ENCODE measurements around the gene RPS6KA2.
"Not testable (repeated sequence)": the region's sequence is repeated elsewhere in the genome, so short reads cannot be mapped to it uniquely, and the experiment has no call there.

The RPS6KA2 gene

DNA sequence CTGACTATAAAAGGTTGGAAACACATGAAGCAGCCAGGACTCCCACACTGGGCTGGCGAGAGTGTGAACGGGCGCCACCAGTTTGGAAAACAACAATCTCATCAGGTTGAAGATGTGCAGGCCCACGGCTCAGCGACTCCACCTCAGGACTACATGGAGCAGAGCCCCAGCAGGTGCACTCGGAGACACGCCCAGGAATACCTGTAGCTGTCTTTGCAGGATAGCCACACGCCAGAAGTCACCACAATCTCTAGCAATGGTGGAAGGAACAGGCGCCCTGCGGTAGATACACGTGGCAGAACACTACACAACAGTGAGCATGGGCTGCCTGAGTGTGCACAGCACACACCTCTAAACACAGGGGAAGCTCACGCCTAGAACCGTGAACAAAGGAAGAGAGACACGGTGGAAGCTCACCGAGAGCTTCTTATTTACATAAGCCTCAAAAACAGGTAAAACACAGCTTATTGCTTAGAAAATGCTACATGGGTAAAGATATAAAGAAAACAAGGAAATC is 28.7 kb upstream of the RPS6KA2 start:
- DNase-seq: no peak

GRCh38 chr6:166655251-166655650 is 28.2 kb upstream of the RPS6KA2 start:
- DNase-seq: no peak

- DNase-seq: no peak
Measured at GRCh38 chr6:166654573-166654972, 27.5 kb upstream of the RPS6KA2 start.

DNA sequence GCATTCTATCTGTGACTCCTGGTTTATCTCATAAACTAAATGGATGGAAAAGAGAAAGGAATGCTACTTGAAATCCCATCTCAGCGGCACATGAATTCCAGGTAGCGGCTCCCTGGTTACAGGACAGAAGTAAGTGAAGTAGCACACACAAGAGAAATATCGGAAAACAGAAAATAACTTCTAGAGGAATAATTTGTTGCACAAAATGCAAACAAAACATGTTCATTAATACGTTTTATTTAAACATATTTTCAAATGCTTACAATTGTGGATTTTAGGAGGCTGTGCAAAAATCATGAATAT is 26.5 kb upstream of the RPS6KA2 start:
- no peak for DNase-seq

DNA sequence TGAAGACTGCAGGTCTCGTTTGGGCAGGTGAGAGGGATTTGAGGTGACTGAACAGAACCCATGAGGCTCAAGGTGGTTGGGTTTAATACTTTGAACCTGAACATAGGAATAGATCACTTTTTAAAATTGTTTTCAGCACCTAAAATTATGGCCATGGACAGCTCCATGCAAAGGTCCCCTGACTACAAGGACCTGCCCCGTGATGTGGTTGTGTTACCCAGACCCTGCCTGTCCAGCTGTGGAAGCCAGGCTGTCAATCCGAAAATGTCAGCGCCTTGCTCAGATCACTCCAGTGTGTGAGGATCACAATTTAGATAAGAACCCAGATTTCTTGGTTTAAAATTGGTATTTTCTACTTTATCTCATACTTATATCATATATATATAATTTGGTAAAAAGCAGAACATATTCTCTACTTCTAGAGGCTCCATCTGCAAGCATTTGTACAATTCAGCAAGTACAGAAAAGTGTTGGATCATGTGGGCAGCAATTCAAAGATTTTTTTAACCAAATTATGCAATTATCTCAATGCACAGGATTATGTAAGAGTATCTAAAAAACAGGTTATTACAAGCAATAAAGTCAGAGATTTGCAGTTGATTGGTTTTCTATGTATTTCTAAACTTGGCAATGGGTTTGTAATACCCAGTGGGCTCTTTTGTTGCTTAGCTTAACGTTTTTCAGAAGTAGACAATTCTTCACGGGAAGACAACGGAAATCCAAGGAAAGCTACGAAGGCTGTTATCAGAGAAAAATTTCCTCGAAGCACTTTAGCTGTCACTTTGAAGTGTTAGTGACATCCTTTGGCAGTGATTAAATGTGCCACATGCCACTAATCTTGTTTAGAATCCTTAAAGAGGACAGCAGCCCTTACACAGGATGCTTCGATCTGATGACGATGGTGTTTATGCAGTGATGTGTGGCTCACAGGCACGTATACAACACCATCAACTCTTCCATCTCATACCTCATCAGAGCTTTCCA is 24.1 kb upstream of the RPS6KA2 start:
- no peak for DNase-seq

GRCh38 chr6:166650047-166650446 is 23.0 kb upstream of the RPS6KA2 start:
- no peak for DNase-seq

DNA sequence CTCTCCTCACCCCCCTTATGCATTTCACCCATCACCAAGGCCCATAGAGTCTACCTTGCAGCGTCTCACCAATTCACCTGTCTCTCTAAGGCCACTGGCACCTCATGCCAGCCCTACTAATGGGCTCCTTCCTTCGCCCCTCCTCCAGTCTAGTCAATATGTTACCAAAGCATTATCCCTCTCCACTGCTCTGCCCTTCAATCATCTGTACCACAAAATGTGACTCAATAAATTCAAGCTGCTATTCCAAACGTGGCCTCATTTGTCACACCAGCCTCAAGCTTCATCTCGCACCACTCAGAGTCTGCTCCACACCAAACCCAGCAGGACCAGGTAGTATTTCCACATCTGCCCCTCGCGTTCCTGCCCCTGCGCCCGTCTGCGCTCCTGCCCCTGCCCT is 21.8 kb upstream of the RPS6KA2 start:
- no peak for DNase-seq

DNA sequence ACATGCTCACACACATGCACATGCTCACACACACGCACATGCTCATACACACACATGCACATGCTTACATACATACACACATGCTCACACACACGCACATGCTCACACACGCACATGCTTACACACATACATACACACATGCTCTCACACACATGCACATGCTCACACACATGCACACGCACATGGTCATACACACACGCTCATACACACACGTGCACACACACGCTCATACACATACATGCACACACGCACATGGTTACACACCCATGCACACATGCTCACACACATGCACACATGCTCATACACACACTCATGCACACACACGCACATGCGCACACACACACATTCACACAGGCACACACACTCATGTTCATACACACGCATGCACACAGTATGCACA is 20.8 kb upstream of the RPS6KA2 start:
- DNase-seq: no peak

DNA sequence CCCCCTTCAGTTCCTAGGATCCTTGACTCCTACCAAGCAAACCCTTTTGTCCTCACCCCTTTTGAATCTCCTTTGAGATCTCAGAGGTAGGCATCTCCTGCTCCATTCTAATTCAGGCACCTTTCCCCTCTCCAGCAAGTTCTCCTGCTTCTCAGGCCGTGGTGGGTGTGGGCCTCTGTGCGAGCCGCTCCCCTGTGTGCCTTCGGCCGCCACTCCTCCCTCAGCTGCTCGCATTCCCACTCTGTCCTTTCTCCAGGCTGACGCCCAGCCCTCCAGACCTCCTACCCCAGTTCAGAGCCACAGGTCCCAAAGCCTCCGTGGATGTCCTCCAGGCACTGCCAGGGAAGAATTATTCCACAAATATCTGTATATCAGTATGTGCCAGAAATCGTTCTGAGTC is 19.7 kb upstream of the RPS6KA2 start:
- no peak for DNase-seq

DNA sequence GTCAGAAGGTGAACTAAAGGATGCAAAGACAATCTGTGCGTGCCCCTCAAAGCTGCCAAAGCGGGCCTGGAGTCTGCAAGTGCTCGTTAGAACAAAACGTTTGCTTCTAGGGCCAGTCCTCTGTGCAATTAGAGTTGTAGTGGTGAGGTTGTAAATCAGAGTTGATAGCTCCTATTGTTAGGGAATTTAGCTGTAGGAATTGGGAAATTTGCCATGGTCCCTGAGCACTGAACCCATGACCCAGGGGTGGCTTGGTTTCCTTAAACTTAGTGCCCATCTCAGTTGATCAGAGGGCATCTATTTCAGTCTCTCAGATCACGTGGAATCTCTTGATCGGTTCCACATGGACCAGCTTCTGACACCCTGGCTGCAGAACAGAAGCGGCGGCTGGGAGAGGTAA is 18.8 kb upstream of the RPS6KA2 start:
- no peak for DNase-seq

GRCh38 chr6:166644681-166645080 is 17.6 kb upstream of the RPS6KA2 start:
- no peak for DNase-seq

GRCh38 chr6:166643891-166644590 is 17.0 kb upstream of the RPS6KA2 start:
- no peak for DNase-seq

GRCh38 chr6:166642646-166643045 is 15.6 kb upstream of the RPS6KA2 start:
- no peak for DNase-seq

- no peak for DNase-seq
Measured at GRCh38 chr6:166640342-166641043, 13.4 kb upstream of the RPS6KA2 start.

- no peak for DNase-seq
Measured at GRCh38 chr6:166639921-166640320, 12.9 kb upstream of the RPS6KA2 start.

DNA sequence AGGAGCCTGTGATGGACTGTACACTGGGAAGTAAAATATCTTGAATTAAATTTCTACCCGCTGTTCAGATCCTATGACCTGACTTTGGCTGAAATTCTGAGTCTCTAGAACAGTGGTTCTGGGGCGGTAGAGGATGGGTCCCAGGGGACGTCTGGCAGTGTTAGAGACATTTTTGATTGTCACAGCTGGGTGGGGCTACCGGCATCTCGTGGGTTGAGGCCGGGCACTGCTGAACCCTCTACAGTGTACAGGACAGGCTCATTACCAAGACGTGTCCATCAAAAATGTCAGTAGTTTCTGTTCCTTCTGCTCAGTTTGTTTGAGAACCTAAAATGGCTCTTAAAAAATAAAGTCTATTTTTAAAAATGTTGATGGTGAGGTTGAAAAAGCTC is 11.5 kb upstream of the RPS6KA2 start:
- no peak for DNase-seq

GRCh38 chr6:166637812-166638572 is 10.9 kb upstream of the RPS6KA2 start:
- no peak for DNase-seq

DNA sequence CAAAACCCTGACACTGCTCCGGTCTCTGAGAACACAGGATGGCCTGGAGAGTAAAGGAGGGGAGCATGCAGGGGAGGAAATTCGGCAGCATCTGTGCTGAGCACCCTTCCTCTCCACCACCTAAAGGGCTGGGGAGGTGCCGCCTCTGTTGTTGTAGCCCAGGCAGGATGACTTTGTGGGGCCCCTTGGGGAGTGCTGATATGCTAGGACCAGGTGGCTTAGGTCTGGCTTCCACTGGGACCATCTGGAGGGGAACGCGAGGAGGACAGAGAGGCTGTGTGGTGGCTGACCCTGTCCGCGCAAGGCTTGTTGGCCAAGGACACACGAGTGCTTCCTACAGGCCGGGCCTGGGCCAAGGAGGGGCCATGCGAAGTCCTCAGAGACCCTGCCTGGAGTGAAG is 9.9 kb upstream of the RPS6KA2 start:
- no peak for DNase-seq

- DNase-seq: no peak
Measured at GRCh38 chr6:166636191-166636933, 9.3 kb upstream of the RPS6KA2 start.

GRCh38 chr6:166635013-166635970 is 8.2 kb upstream of the RPS6KA2 start:
- no peak for DNase-seq

DNA sequence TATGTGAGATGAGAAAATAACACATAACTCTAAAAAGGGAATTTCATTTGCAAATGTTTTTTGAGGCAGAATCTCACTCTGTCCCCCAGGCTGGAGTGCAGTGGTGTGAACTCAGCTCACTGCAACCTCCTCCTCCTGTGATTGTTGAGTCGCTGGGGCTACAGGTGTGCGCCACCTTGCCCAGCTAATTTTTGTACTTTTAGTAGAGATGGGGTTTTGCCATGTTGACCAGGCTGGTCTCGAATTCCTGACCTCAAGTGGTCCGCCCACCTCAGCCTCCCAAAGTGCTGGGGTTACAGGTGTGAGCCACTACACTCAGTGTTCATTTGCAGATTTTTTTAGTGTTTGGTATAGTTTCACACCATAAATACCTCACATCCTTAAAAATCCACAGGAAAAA is 7.5 kb upstream of the RPS6KA2 start:
- DNase-seq: not testable (repeated sequence)
